HK-2 (cell line): Measurements from ENCODE around the gene IER5L.
A peak's percentile ranks its signal among the peaks of the same experiment; 100 is the strongest.
"Not testable (repeated sequence)": the region's sequence is repeated elsewhere in the genome, so short reads cannot be mapped to it uniquely, and the experiment has no call there.

Experiments used
- DNase-seq: peaks from one replicate; pipeline ENCODE4 v3.0.0-alpha.2; 2018; ENCODE audit not compliant: unreplicated experiment

Gene IER5L

DNA sequence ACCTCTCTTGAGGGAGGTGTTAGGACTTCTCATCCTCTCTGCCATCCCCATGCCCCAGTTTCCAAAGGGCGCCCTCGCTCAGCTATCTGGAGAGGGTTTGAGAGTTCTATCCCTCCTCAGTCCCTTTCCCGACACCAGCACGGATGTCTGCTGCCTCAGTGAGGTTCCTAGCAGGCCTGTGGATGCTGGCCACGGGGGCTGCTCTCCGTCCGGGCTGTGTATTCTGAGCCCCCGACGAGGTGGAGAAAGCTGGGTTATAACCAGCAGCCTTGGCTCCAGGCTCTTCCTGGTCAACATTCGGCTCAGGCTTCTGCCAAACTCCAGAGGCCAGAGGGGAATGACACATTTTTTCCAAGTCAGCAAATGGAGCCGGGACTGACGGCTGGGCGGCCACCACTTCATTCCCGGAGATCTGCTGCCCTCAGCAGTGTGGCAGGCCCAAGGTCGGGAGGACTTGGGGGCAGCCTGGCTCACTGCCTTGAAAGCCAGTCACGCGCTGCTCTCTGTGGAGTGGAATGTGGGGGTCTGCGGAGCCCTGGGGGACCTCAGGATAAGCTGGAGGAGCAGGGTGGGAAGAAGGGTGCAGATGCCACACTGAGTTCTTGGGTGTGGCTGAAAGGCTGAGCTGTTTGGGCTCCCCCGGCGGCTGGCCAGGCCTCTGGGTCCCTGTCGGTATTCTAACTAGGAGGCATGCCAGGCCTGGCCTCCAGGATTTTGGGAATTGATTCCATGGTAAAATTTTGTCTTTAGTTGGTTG is 39.4 kb downstream of the IER5L start:
- DNase-seq = no peak

GRCh38 chr9:129138144-129138462 is 40.0 kb downstream of the IER5L start:
- no peak for DNase-seq

DNA sequence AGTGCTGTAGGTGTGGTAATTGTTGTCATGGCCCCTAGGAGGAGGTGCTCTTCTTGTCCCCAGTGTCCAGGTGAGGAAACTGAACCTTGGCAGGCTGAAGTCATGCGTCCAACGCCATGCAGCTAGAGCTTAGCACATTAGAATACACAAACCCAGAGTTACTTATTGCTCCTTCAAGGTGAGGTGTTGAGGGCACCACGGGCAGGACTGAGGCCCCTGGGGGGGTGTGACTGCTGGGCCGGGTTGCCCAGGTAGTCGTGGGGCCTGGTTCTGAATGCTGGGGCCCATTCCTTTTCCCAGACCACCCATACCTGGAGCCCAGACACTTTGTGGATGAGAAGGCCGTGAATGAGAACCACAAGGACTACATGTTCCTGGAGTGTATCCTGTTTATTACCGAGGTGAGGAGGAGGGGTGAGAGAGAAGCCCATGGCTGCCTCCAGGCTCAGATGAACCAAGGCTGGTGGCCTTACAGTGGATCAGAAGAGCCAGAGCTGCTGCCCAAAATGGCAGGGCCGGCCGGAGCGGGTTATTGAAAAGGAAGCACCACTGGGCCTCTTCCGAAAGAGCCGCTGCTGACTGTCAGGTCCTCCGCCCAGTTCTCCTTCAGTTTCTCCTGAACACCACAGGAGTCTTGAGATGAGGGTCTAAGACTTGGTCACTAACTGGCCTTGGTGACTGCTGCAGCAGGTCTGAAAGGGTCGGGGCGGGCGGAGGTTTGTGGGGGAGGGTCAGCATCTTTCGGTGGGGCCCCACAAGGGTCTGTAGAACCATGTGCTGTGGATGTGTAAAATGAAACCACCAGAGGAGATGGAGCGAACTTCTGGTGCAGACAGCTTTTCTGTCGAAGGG is 40.5 kb downstream of the IER5L start:
- no peak for DNase-seq

DNA sequence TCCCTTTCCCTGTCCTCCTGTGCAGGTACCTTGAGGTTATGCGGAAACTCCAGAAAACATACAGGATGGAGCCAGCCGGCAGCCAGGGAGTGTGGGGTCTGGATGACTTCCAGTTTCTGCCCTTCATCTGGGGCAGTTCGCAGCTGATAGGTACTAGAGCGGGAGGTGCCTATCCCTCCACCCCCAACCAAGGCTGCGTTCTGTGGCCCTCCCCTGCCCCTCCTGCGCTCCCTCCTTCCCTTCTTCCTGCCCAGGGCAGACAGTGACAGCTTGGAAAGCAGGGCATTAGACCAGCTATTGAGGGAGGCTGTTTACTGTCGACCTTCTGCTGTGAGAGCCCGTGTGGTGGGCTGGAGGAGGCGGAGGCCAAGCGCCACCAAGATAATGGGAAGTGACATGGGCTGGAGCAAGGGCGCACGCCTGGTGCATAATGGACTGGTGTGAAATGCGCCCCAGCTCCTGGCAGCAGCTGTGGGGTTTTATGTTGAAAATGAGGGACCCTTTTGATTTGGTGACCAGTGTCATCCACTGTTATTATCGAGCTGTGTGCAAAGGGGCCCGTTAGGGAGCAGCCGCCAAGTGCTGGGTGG is 41.5 kb downstream of the IER5L start:
- DNase-seq = no peak

GRCh38 chr9:129135476-129135875 is 42.6 kb downstream of the IER5L start:
- no peak for DNase-seq

DNA sequence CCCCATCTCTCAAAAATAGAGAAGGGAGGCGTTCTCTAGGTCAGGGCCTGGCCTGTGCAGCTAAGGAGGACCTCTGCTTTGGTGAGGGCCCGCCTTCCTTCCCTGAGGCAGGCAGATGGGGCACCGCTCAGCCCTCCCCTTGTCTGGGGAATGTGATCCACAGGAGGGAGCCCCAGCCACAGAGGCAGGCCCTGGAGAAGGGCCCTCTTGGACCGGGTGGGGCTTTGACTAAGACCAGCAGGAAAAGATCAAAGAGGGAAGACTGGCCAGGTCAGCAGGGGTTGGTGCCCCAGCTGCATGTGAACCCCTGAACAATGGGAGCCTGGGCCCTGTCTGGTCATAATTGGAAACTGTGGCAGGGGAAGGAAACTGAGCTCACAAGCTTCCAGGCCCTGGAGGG is 45.0 kb downstream of the IER5L start:
- DNase-seq = no peak

DNA sequence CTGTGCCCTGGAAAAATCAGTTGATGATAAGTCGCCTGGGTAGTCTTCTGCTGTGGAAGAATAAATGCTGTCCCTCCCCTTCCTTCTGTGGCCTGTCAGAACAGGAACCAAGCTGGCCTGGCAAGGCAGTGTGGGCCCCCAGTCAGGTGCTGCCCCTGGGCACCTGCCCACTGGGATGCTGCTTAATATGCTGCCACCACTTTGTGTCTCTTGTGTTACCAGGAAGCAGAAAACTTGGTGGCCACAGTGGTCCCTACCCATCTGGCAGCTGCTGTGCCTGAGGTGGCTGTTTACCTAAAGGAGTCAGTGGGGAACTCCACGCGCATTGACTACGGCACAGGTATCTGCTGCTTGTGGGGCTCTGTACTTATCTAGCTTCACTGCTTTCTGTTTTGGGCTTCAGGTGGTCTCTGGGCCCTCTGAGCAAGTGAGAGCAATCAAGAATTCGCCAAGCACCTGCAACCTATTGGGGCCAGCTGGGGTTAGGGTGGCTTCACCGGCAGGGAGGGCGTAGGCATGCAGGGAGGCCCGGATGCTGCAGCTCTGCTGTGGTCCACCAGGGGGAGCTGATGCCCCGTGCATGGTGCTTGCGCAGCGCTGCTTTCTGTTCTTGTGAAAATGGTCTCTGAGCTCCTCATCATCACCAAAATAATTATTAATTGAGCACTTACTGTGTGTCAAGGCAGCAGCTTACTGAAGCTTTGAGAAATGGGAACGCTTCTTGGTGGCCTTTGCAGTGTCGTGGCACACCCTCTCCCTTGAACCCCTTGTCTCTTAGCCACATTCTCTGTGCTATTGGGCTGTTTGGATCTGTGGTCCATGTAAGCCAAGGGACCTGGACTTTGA is 46.5 kb downstream of the IER5L start:
- peak; percentile 71 for DNase-seq

- DNase-seq = no peak
Measured at GRCh38 chr9:129130791-129131190, 47.3 kb downstream of the IER5L start.

- not testable (repeated sequence) for DNase-seq
Measured at GRCh38 chr9:129130271-129130670, 47.8 kb downstream of the IER5L start.

DNA sequence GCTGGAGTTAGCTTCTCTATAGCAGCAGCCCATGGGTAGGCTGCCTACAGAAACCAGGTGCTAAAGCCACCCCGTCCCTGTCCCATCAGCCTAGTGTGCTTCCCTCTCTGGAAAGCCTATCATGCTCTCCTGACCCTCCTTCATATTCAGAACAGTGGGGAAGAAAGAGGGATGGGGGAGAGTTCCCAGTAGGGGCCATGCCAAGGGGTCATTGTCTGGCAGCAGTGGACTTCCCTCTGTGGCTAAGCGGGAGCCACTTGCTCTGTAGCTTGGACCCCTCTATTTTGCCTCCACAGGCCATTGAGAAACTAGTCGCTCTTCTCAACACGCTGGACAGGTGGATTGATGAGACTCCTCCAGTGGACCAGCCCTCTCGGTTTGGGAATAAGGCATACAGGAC is 49.4 kb downstream of the IER5L start:
- DNase-seq = no peak

- DNase-seq = no peak
Measured at GRCh38 chr9:129126749-129127618, 51.1 kb downstream of the IER5L start.
